Suppressor macrophage treated with lipopolysaccharide for 4 hours (primary cell): ENCODE data around the gene PHACTR4.
"Not testable (repeated sequence)": the region's sequence is repeated elsewhere in the genome, so short reads cannot be mapped to it uniquely, and the experiment has no call there.

Source experiments
- DNase-seq: peaks from one replicate; pipeline ENCODE4 v3.0.0-alpha.2; 2020

PHACTR4 gene

GRCh38 chr1:28369371-28370238, at the start of gene PHACTR4:
Gene PHACTR4 (plus strand): TSS chr1:28369740. CDS start chr1:28407448, 37,708 bp downstream.
- peak; percentile 88 for DNase-seq

DNA sequence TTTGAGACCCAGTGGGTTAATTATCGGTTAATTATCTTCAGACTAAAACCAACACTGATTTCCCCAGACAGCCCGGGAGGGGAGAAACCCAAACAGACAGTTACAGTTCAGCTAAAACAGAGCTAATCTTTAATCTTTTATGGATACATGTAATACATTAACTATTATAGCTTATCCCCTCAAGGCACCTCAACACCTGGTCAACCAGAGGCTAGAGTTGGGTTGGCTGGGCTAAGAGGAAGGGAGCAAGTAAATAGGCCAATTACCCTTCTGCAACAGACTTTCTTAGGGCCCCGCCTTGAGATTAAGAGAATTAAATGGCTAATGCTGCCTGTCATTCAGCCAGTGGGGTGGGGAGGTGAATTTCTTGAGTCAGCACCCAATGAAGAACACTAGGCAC, 47.3 kb upstream of the PHACTR4 start:
- DNase-seq, result no peak

DNA sequence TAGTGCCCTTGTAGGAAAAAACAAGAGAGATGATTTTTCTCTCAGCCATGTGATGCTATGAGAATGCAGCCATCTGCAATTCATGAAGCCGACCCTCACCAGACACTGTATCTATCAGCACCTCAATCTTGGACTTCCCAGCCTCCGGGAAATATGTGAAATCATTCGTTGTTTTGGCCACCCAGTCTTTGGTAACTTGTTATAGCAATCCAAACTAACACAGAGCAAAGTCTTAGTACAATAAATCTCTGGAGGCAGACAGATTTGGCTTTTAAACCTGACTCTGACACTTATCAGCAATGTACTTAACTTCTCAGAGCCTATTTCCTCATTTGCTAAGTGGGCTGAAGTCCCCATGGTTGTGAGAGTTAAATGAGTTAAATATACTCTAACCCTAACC, 45.8 kb upstream of the PHACTR4 start:
- no peak for DNase-seq

GRCh38 chr1:28326515-28326914, 43.0 kb upstream of the PHACTR4 start:
- DNase-seq, result peak; percentile 40

DNA sequence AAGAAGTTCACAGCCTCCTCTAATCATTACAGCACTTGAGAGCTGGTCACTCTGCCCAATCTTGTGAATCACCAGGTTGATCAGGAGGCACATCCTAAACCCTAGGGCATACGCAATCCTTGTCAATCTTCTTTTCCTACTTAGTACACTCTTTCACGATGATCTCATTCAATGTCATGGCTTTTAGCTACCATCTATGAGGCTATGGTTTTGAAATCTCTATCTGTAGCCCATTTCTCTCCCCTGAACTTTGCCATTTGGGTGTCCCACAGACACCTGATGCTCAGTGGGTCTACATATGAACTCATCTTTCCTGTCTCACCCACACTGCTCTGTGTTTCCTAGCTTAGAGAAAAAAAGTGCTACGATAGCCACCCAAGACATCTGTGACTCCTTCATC, 42.6 kb upstream of the PHACTR4 start:
- DNase-seq, result peak; percentile 75

DNA sequence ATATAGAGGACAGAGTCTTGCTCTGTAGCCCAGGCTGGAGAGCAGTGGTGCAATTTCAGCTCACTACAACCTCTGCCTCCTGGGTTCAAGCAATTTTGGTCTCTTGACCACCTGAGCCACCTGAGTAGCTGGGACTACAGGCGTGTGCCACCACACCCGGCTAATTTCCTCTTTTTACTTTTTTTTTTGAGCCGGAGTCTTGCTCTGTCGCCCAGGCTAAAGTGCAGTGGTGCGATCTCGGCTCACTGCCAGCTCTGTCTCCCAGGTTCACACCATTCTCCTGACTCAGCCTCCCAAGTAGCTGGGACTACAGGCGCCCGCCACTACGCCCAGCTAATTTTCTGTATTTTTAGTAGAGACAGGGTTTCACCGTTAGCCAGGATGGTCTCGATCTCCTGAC, 42.1 kb upstream of the PHACTR4 start:
- not testable (repeated sequence) for DNase-seq

- DNase-seq, result no peak
These were observed 41.3 kb upstream of the PHACTR4 start for GRCh38 chr1:28328228-28328648.

- DNase-seq, result peak; percentile 40
These were observed 40.0 kb upstream of the PHACTR4 start for GRCh38 chr1:28329395-28330153.

DNA sequence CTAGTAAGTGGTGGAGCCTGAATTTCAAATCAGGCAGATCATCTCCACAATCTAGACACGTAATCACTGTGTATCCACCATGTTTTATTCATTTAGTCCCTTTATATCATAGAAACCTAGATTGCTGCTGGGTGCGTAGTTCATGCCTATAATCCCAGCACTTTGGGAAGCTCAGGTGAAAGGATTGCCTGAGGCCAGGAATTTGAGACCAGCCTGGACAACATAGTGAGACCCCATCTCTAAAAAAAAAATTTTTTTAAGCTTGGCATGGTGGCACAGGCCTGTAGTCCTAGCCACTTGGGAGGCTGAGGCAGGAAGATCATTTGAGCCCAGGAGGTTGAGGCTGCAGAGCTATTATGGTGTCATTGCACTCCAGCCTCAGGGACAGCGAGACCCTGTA, 30.6 kb upstream of the PHACTR4 start:
- DNase-seq, result no peak

GRCh38 chr1:28339551-28339950, 30.0 kb upstream of the PHACTR4 start:
- no peak for DNase-seq

- DNase-seq, result no peak
These were observed 29.1 kb upstream of the PHACTR4 start for GRCh38 chr1:28340221-28340974.

DNA sequence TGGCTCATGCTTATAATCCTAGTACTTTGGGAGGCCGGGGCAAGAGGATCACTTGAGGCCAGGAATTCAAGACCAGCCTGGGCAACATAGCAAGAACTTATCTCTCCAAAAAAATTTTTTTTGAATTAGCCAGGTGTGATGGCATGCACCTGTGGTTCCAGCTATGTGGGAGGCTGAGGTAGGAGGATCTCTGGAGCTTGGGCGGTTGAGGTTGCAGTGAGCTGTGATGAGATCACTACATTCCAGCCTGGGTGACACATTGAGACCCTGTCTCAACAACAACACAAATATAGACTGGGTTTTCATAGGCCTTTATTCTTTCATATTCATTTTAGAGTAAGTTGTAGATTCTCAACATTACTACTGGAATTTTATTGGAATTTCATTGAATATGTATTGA, 27.9 kb upstream of the PHACTR4 start:
- DNase-seq, result no peak

- no peak for DNase-seq
These were observed 26.1 kb upstream of the PHACTR4 start for GRCh38 chr1:28343405-28343804.

- not testable (repeated sequence) for DNase-seq
These were observed 16.2 kb upstream of the PHACTR4 start for GRCh38 chr1:28353248-28353810.

- DNase-seq, result peak; percentile 72
These were observed 15.4 kb upstream of the PHACTR4 start for GRCh38 chr1:28354121-28354520.

DNA sequence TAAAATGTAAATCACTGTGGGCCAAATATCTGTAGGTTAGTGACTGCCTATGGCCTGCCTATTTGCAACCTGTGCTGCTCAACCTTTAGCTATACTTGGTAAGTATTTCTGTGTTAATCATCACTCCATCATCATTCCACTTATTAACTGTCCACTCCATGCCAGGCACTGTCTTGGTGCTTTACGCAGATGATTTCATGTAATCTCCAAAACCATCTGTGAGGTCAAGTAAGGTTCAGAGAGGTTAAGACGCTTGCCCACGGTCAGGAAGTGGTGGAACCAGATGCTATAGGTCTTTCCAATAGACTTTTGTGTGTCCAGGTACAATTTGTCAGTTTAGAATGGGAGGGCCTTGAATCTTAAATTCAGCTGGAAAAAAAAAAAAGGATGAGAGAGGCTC, 10.8 kb upstream of the PHACTR4 start:
- DNase-seq, result no peak

DNA sequence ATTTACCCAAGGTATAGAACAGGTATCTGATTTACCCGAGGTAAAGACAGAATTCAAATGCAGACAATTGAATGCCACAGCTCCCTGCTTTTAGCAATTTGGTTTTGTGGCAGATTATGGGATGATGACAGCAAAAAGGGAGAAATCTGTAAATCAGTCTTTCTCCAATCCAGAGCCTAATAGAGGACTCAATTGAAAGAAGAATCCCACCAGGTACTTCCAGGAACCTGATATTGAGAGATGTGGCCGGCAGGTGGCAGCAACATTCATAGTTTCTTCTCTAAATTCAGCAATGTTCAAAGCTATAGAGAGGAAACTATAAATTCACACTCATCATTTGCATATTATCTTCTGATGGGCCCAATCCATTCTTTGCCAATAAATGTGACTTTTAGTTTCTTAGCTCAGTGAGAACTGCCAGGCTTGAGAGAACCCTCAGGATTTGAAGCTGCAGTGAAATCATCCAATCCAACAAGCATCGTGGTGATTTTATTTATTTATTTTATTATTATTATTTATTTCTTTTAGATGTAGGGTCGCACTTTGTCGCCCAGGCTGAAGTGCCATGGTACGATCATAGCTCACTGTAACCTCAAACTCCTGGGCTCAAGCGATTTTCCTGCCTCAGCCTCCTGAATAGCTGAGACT, 9.8 kb upstream of the PHACTR4 start:
- peak; percentile 75 for DNase-seq

- no peak for DNase-seq
These were observed 4.7 kb upstream of the PHACTR4 start for GRCh38 chr1:28364888-28365287.

DNA sequence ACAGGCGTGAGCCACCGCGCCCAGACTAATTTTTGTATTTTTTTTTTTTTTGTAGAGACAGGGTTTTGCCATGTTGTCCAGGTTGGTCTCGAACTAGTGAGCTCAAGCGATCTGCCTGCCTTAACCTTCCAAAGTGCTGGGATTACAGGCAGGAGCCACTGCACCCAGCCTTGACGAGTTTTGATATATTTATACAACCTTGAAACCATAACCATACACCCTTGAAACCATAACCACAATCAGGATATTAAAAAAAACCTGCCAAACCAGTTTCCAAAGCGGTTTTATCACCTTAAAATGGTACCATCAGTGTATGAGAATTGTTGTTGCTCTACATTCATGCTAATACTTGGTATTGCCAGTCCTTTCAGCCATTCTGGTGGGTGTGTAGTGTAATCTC, 3.7 kb upstream of the PHACTR4 start:
- DNase-seq, result no peak

DNA sequence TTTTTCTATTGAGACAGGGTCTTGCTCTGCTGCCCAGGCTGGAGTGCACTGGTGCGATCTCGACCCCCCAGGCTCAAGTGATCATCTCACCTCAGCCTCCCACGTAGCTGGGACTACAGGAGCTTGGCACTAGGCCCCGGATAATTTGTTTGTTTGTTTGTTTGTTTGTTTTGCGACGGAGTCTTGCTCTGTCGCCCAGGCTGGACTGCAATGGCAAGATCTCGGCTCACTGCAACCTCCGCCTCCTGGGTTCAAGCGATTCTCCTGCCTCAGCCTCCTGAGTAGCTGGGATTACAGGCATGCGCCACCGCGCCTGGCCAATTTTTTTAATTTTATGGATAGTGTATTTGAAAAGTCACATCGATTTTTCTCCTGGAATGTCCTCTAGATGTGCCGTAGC, 932 bp upstream of the PHACTR4 start:
- DNase-seq, result not testable (repeated sequence)

DNA sequence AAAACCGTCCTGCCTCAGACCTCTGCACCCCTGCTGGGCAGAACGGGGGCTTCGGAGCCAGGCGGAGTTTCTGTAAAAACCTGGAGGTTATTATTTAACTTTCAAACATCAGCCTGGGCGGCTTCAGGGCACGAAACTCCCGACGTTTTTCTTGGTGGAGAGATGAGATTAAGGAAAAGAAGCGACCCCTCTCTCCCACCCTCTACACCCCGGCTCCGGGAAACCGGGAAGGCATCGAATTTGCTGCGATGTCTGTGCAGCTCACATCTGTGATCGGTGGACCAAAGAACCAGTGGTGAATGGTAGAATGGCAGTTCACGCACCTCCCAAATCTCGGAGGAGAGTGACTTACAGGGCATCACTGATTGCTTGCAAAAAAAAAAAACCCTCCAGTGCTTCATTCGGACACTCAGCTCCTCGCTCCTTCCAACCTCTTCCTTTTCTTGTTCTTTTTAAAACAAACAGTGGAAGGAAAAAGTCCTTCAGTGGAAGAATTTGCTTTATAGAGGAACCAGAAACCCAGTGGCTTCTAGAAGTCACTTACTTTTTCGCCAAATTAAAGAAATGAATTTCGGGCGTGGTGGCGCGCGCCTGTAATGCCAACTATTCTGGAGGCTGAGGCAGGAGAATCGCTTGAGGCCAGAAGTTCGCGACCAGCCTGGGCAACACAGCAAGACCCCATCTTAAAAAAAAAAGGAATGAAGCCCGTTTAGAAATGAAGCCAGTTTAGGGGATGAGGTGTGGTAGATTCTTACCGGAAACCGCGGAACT, 884 bp downstream of the PHACTR4 start:
- DNase-seq, result peak; percentile 39

GRCh38 chr1:28371010-28371377, 1.5 kb downstream of the PHACTR4 start:
- no peak for DNase-seq
